ENCODE results near the gene RSPH1.

Gene RSPH1

GRCh38 chr21:42533306-42533962 lies 37.4 kb upstream of the RSPH1 start:
- Histone ChIP-seq H3K36me3 (peaks cover 8% of the 10 kb centered on the region), H3K27ac (peak overlapping the region; percentile 70), H3K4me3 (peak overlapping the region; percentile 45; the same call in 1 of the 2 replicates)

GRCh38 chr21:42532466-42533181 lies 36.6 kb upstream of the RSPH1 start:
- no peak for TF ChIP-seq Cebpa-rat (IDR thresholded peaks at IDR 0.05)
- H3K27ac ChIP-seq, result peak overlapping the region; percentile 70
- 0 out of 2 replicates have a peak, but pooled peaks cover 10% of the 10 kb centered on the region for H4K20me1 ChIP-seq
- H3K4me2 ChIP-seq, result peak overlapping the region; percentile 92
- peak overlapping the region; percentile 45; the same call in 1 of the 2 replicates for H3K4me3 ChIP-seq
- no peaks in the 10 kb centered on the region for H3K9me3 ChIP-seq
- H3K9ac ChIP-seq, result peak overlapping the region; percentile 23; the same call in 1 of the 2 replicates
- peaks cover 99% of the 10 kb centered on the region for H3K4me1 ChIP-seq
- no peaks in the 10 kb centered on the region for H3K27me3 ChIP-seq
- peaks cover 5% of the 10 kb centered on the region; the same call in 1 of the 2 replicates for H3K36me3 ChIP-seq

More at GRCh38 chr21:42533306-42533962, 37.4 kb upstream of the RSPH1 start:
- Histone ChIP-seq H3K9ac (0 out of 2 replicates have a peak overlapping the region, but pooled peaks have one; percentile 23), H4K20me1 (peaks cover 10% of the 10 kb centered on the region; the same call in 1 of the 2 replicates), H3K9me3 (no peaks in the 10 kb centered on the region), H3K27me3 (no peaks in the 10 kb centered on the region), H3K4me2 (peak overlapping the region; percentile 92), H3K4me1 (peaks cover 92% of the 10 kb centered on the region)
- no peak for TF ChIP-seq Cebpa-rat (IDR thresholded peaks at IDR 0.05)

- H3K27ac ChIP-seq, result 0 out of 2 replicates have a peak overlapping the region, but pooled peaks have one; percentile 70
- H3K9me3 ChIP-seq, result no peaks in the 10 kb centered on the region
- peaks cover 99% of the 10 kb centered on the region for H3K4me1 ChIP-seq
- H3K4me2 ChIP-seq, result peak overlapping the region; percentile 92
- H4K20me1 ChIP-seq, result 0 out of 2 replicates have a peak, but pooled peaks cover 4% of the 10 kb centered on the region
- H3K27me3 ChIP-seq, result no peaks in the 10 kb centered on the region
- H3K4me3 ChIP-seq, result no peak overlapping the region
- no peak for TF ChIP-seq Cebpa-rat (IDR thresholded peaks at IDR 0.05)
- peaks cover 5% of the 10 kb centered on the region; the same call in 1 of the 2 replicates for H3K36me3 ChIP-seq
- no peak overlapping the region for H3K9ac ChIP-seq
Observed at GRCh38 chr21:42531771-42532170, 35.7 kb upstream of the RSPH1 start.

GRCh38 chr21:42530167-42530518 lies 34.1 kb upstream of the RSPH1 start:
- H3K4me3 ChIP-seq, result no peak overlapping the region
- H3K4me2 ChIP-seq, result peak overlapping the region; percentile 92
- H4K20me1 ChIP-seq, result no peaks in the 10 kb centered on the region
- H3K9ac ChIP-seq, result no peak overlapping the region; the same call in 1 of the 2 replicates
- H3K9me3 ChIP-seq, result no peaks in the 10 kb centered on the region
- peaks cover 99% of the 10 kb centered on the region for H3K4me1 ChIP-seq
- H3K27ac ChIP-seq, result peak overlapping the region; percentile 93; the same call in 1 of the 2 replicates
- no peaks in the 10 kb centered on the region for H3K27me3 ChIP-seq
- no peaks in the 10 kb centered on the region; the same call in 1 of the 2 replicates for H3K36me3 ChIP-seq
- no peak for TF ChIP-seq Cebpa-rat (IDR thresholded peaks at IDR 0.05)

GRCh38 chr21:42527489-42528158 lies 31.6 kb upstream of the RSPH1 start:
- Histone ChIP-seq H3K4me2 (peak overlapping the region; percentile 95), H4K20me1 (no peaks in the 10 kb centered on the region), H3K9ac (peak overlapping the region; percentile 79), H3K4me3 (peak overlapping the region; percentile 62), H3K27ac (peak overlapping the region; percentile 93), H3K9me3 (no peaks in the 10 kb centered on the region), H3K27me3 (no peaks in the 10 kb centered on the region), H3K36me3 (peaks cover 7% of the 10 kb centered on the region), H3K4me1 (peaks cover 99% of the 10 kb centered on the region)
- no peak for TF ChIP-seq Cebpa-rat (IDR thresholded peaks at IDR 0.05)

GRCh38 chr21:42527127-42527488 lies 31.1 kb upstream of the RSPH1 start:
- peak overlapping the region; percentile 95 for H3K4me2 ChIP-seq
- H3K9me3 ChIP-seq, result no peaks in the 10 kb centered on the region
- H4K20me1 ChIP-seq, result no peaks in the 10 kb centered on the region
- H3K27ac ChIP-seq, result peak overlapping the region; percentile 93
- no peak for TF ChIP-seq Cebpa-rat (IDR thresholded peaks at IDR 0.05)
- no peaks in the 10 kb centered on the region for H3K27me3 ChIP-seq
- peaks cover 12% of the 10 kb centered on the region for H3K36me3 ChIP-seq
- peak overlapping the region; percentile 62 for H3K4me3 ChIP-seq
- H3K9ac ChIP-seq, result peak overlapping the region; percentile 79
- H3K4me1 ChIP-seq, result peaks cover 99% of the 10 kb centered on the region

GRCh38 chr21:42526379-42526727 lies 30.3 kb upstream of the RSPH1 start:
- peak overlapping the region; percentile 79 for H3K9ac ChIP-seq
- peak overlapping the region; percentile 62 for H3K4me3 ChIP-seq
- peak overlapping the region; percentile 93 for H3K27ac ChIP-seq
- TF ChIP-seq Cebpa-rat (IDR thresholded peaks at IDR 0.05), result no peak
- no peaks in the 10 kb centered on the region for H3K27me3 ChIP-seq
- H3K4me1 ChIP-seq, result peaks cover 99% of the 10 kb centered on the region
- H3K36me3 ChIP-seq, result peaks cover 20% of the 10 kb centered on the region
- H3K4me2 ChIP-seq, result peak overlapping the region; percentile 95
- no peaks in the 10 kb centered on the region for H3K9me3 ChIP-seq
- H4K20me1 ChIP-seq, result no peaks in the 10 kb centered on the region

- H3K9ac ChIP-seq, result peak overlapping the region; percentile 79; the same call in 1 of the 2 replicates
- H3K27me3 ChIP-seq, result no peaks in the 10 kb centered on the region
- peak overlapping the region; percentile 95 for H3K4me2 ChIP-seq
- peak overlapping the region; percentile 93 for H3K27ac ChIP-seq
- peaks cover 25% of the 10 kb centered on the region for H3K36me3 ChIP-seq
- H4K20me1 ChIP-seq, result no peaks in the 10 kb centered on the region
- no peak overlapping the region for H3K4me3 ChIP-seq
- peaks cover 99% of the 10 kb centered on the region for H3K4me1 ChIP-seq
- TF ChIP-seq Cebpa-rat (IDR thresholded peaks at IDR 0.05), result no peak
- H3K9me3 ChIP-seq, result no peaks in the 10 kb centered on the region
Observed at GRCh38 chr21:42525676-42526378, 29.8 kb upstream of the RSPH1 start.

- peak overlapping the region; percentile 46 for H3K4me3 ChIP-seq
- H3K27ac ChIP-seq, result peak overlapping the region; percentile 93
- H4K20me1 ChIP-seq, result no peaks in the 10 kb centered on the region
- peak overlapping the region; percentile 75; the same call in 1 of the 2 replicates for H3K9ac ChIP-seq
- peak overlapping the region; percentile 95 for H3K4me2 ChIP-seq
- H3K36me3 ChIP-seq, result peaks cover 32% of the 10 kb centered on the region
- H3K4me1 ChIP-seq, result peaks cover 97% of the 10 kb centered on the region
- H3K27me3 ChIP-seq, result no peaks in the 10 kb centered on the region
- no peak for TF ChIP-seq Cebpa-rat (IDR thresholded peaks at IDR 0.05)
- H3K9me3 ChIP-seq, result no peaks in the 10 kb centered on the region
Observed at GRCh38 chr21:42525029-42525581, 29.1 kb upstream of the RSPH1 start.

All from BLaER1 (cell line).